NCI-H460 (cell line): Measurements from ENCODE around the gene HNRNPU. TPM values are rescaled to one million over a fixed set of nuclear protein-coding genes. Genes with fewer than 3 reads are reported as not detected.
"Not testable (repeated sequence)": the region's sequence is repeated elsewhere in the genome, so short reads cannot be mapped to it uniquely, and the experiment has no call there.

Source experiments
- DNase-seq: peaks from one replicate; pipeline ENCODE4 v3.0.0-alpha.2; 2016; ENCODE audit warnings: low read depth; ENCODE audit errors: extremely low read depth
- total RNA-seq: library from RNA; depleted of rRNA; stranded (reverse); fragments of >200 nt; shearing (Covaris generic); gene quantifications from 2 replicates; pipeline ENCODE4 v1.2.3, GENCODE V29; 2014

The HNRNPU gene
- total RNA-seq, 1 experiment from 2014 or later: 511 TPM

- DNase-seq: no peak
Measured at GRCh38 chr1:244843148-244843978, 21.0 kb downstream of the HNRNPU start.

- no peak for DNase-seq
Measured at GRCh38 chr1:244841273-244841927, 22.9 kb downstream of the HNRNPU start.

GRCh38 chr1:244840219-244840794 is 24.0 kb downstream of the HNRNPU start:
- DNase-seq: no peak

GRCh38 chr1:244839656-244840055 is 24.7 kb downstream of the HNRNPU start:
- DNase-seq: no peak

GRCh38 chr1:244837597-244838258 is 26.6 kb downstream of the HNRNPU start:
- no peak for DNase-seq

GRCh38 chr1:244836584-244836983 is 27.8 kb downstream of the HNRNPU start:
- DNase-seq: no peak

- DNase-seq: peak; percentile 40
Measured at GRCh38 chr1:244836135-244836521, 28.2 kb downstream of the HNRNPU start.

- DNase-seq: peak; percentile 94
Measured at GRCh38 chr1:244835276-244836134, 28.8 kb downstream of the HNRNPU start, which contains the start of gene COX20. Gene COX20 (plus strand): TSS chr1:244835658. CDS start chr1:244835715, 57 bp downstream.

GRCh38 chr1:244834543-244835275 is 29.6 kb downstream of the HNRNPU start:
- DNase-seq: peak; percentile 97

- peak; percentile 83 for DNase-seq
Measured at GRCh38 chr1:244833734-244834542, 30.4 kb downstream of the HNRNPU start.

GRCh38 chr1:244833260-244833659 is 31.1 kb downstream of the HNRNPU start:
- DNase-seq: not testable (repeated sequence)

GRCh38 chr1:244830639-244831038 is 33.7 kb downstream of the HNRNPU start:
- no peak for DNase-seq

- no peak for DNase-seq
Measured at GRCh38 chr1:244826712-244827111, 37.6 kb downstream of the HNRNPU start.

- DNase-seq: no peak
Measured at GRCh38 chr1:244822878-244823277, 41.5 kb downstream of the HNRNPU start.

GRCh38 chr1:244821134-244821533 is 43.2 kb downstream of the HNRNPU start:
- DNase-seq: no peak

- no peak for DNase-seq
Measured at GRCh38 chr1:244820131-244820530, 44.2 kb downstream of the HNRNPU start.

- DNase-seq: no peak
Measured at GRCh38 chr1:244817415-244817894, 46.9 kb downstream of the HNRNPU start.

- no peak for DNase-seq
Measured at GRCh38 chr1:244815600-244816099, 48.7 kb downstream of the HNRNPU start.
